GM21723 (cell line): ENCODE data around the gene CHTF8.
"Not testable (repeated sequence)": the region's sequence is repeated elsewhere in the genome, so short reads cannot be mapped to it uniquely, and the experiment has no call there.

Experiments used
- ATAC-seq: cut with Tn5 transposase; IDR thresholded peaks from one replicate; pipeline ENCODE4 v1.9.1; 2021; ENCODE audit warnings: mild to moderate bottlenecking, moderate library complexity; ENCODE audit not compliant: unreplicated experiment

The CHTF8 gene

DNA sequence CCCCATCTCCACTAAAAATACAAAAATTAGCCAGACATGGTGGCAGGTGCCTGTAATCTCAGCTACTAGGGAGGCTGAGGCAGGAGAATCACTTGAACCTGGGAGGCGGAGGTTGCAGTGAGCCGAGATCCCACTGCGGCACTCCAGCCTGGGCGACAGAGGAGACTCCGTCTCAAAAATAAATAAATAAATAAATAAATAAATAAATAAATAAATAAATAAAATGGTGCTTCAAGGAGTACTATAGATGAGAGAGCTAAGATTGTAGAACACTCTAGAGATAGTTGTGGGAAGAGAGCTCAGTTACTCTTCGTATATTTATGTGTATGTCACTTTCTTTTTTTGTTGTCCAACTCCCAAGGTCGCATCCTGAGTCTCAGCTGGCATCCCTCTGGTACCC lies 7.1 kb upstream of the CHTF8 start:
- not testable (repeated sequence) for ATAC-seq

DNA sequence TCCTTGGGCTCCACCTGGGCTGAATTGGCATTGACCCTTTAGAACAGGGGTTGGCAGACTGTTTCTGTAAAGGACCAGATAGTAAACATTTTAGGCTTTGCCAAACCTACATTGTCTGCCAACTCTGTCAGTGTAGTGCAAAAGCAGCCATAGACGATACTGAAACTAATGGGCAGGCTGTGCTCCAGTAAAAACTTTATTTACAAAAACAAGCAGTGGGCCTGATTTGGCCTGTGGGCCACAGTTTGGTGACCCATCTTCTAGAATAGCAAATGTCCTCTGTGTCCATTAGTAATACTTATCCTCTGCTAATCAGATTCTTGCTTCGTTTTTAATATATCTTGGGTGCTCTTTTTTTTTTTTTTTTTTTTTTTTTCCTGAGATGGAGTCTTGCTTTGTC lies 6.2 kb upstream of the CHTF8 start:
- ATAC-seq = no peak

DNA sequence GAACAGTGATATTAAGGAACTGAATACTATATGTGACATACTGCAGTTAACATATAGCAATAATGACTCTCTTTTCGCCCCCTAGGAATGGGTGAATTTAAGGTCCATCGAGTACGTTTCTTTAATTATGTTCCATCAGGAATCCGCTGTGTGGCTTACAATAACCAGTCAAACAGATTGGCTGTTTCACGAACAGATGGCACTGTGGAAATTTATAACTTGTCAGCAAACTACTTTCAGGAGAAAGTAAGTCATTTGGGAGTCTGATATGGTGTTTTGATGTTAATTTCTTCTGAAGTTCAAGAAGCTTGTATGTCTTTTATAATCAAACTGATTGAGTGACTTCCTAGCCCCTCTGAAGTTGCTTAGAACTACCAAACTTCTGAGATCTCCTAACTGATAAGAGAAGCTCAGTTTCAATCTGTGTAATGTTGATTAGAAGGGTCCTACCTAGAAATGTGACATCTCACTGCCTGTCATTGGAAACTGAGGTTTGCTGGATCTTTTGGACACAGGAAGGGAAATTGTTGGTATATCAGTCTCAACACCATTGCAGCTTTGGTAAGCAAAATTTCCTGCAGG lies 1.1 kb upstream of the CHTF8 start:
- no peak for ATAC-seq

DNA sequence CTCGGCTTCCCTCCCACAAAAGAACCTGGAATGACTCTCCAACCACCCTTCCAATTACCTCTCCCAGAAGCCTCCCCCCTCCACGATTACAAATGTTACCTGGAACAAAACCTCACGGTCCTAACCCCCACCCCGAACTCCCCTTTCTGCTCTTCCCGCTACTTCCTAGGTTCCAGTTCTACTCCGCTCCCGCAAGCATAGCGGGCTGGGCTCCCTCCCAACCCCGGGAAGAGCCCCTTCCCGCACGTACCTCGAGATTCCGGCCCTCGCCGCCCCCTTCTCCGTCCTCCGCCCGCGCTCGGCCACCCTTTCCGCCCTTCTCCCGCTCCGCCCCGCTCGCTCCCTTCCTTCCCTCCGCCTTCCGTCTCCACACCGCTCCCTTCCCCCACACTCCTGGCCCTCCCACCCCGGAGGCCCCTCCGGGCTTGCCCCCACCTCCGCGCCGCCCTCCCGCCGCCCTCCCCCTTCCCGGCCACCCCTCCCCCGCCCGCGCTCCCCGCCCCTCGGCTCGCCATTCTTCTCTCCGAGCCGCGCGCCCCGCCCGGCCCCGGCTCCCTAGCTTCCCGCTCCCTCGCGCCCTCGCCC lies 457 bp downstream of the CHTF8 start:
- peak; percentile 45 for ATAC-seq

DNA sequence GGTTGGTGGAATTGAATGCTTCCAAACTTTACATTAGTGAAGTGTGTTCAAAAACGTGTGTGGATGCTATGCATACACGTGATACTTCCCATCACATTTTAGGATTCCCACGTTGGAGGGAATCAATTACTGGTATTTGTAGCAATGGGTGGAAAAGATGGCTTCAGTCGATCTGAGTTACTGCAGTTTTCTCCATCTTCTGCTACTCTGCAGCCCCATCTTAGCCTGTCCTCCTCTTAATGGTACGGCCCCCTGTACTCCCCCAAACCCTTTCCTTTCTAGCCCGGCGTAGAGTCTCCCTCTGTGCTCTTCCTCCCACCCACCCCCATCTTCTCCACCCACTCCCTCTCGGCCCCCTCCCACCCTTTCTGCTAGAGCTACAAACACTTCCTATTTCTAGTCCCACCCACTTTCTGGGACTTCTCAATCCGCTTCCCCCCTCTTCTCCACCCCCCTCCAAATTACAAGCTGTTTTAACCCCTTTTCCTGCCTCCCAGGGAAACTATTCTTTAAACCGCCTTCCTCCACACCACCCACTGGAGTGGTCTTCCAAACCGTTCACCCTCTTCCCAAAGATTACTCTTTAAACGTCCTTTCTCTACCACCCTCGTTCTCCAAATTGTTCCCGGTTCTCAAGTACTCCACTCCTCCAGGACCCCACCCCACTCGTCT lies 1.1 kb downstream of the CHTF8 start:
- no peak for ATAC-seq

DNA sequence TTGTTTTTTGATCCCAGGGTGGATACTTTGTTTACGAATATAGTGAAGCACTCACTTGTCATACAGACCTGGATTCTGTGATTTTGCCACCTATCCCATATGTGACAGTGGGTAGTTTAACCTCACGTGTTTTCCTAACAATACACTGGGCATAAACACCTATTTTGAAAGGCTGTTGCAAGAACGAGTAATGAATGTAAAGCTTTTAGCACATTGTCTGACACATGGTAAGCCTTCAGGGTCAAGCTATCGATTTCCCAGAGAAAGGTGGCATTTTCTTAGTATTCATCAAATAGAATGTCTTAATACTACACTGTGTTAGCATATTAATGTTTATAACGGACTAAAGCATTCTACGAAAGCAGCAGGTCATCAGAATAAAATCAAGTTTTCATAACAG lies 1.9 kb downstream of the CHTF8 start:
- ATAC-seq = no peak

DNA sequence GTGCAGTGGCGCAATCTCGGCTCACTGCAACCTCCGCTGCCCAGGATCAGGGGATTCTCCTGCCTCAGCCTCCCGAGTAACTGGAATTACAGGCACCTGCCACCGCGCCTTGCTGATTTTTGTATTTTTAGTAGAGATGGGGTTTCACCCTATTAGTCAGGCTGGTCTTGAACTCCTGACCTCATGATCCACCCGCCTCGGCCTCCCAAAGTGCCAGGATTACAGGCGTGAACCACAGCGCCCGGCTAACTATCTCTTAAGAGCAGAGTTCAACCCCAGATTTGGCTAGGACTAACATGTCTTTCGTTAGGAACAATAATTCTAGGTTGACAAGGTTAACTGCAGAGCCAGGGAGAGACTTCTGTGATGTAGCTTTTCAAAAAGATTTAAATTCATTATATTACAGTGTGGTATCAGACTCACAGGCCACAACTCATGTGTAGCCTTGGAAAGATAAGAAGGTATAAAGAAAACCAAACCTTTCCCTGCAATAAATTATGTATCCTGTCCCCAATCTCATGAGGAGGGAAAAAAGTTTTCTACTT lies 4.3 kb downstream of the CHTF8 start:
- no peak for ATAC-seq

DNA sequence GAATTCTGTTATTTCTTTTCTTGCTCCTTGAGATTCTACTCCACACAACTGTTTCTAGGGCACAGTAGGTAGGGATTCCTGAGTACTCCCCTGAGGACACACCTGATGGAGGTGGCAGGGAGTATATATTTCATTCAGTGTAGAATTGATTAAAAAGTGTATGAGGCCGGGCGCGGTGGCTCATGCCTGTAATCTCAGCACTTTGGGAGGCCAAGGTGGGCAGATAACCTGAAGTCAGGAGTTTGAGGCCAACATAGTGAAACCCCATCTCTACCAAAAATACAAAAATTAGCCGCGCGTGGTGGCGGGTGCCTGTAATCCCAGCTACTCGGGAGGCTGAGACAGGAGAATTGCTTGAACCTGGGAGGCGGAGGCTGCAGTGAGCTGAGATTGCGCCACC lies 5.6 kb downstream of the CHTF8 start:
- ATAC-seq = not testable (repeated sequence)

DNA sequence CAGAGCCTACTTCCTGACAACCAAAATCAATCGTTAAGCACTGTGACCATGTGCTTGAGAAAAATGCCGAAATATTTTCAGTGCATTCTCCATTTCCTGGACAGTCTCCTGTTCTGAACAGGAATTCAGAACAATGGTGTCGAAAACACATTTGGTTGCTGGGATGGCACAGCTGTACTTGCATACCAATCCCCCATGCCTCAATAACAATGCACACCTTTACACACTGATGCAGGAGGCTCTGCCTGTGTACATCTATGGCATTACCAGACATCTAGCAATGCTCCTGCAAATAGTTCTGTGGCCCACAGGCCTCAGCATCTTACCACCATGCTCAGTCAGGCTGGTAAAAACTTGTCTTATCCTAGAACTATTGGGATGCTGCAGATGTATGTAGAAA lies 6.2 kb downstream of the CHTF8 start:
- no peak for ATAC-seq

DNA sequence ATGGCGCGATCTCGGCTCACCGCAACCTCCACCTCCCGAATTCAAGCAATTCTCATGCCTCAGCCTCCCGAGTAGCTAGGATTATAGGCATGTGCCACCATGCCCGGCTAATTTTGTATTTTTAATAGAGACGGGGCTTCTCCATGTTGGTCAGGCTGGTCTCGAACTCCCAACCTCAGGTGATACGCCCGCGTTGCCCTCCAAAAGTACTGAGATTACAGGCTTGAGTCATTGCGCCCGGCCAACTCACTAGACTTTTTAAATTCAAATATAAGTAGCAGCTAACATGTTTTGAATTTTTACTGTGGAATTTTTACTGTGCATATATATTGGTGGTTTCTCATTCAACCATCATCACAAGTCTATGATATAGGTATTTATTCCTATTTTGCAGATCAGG lies 7.4 kb downstream of the CHTF8 start:
- not testable (repeated sequence) for ATAC-seq

DNA sequence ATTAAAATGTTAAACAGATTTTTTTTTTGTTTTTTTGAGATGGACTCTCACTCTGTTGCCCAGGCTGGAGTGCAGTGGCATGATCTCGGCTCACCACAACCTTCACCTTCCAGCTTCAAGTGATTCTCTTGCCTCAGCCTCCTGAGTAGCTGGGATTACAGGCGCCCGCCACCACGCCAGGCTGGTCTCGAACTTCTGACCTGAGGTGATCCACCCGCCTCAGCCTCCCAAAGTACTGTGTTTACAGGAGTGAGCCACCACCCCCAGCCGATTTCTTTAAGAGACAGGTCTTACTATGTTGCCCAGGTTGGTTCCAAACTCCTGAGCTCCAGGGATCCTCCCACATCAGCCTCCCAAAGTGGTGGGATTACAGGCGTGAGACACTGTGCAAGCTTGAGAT lies 8.0 kb downstream of the CHTF8 start:
- ATAC-seq = not testable (repeated sequence)

DNA sequence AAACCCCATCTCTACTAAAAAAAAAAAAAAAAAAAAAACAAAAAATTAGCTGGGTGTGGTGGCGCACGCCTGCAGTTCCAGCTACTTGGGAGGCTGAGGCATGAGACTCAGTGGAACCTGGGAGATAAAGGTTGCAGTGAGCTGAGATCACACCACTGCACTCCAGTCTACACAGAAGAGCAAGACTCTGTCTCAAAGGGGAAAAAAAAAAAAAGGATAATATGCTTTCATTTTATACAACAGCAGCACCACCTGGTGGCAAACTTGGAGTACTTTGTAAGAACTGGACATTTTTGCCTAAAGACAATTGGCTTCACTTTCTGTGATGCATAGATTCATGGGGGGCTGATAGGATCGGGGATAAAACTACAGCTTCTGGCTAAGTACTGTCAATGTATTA lies 8.5 kb downstream of the CHTF8 start:
- no peak for ATAC-seq

DNA sequence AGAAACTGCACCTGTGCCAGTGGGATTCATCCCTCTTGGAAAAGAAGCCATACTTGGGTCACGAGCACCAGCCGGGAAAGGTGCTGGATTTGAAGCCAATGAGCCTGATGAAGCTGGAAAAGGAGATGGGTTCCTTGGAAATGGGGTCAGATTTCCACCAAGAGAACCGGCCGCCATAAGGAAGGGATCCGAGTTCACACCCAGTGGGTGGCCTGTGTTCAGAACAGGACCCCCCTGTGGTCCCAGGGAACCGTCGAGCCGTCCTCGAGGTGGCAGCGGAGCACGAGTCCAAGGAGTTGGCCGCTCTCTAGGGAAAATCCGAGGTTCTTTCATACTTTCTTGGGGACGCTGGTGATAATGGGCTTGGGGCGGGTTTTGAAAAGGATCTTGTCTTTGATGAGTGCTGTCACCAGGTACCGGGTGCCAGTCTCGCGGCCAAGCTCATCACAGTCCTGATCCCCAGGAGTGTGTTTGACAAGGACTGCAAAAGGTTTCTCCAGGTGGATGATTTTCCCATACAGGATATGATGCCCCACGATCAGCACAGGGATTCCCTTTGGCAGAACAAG lies 12.2 kb downstream of the CHTF8 start:
- no peak for ATAC-seq

DNA sequence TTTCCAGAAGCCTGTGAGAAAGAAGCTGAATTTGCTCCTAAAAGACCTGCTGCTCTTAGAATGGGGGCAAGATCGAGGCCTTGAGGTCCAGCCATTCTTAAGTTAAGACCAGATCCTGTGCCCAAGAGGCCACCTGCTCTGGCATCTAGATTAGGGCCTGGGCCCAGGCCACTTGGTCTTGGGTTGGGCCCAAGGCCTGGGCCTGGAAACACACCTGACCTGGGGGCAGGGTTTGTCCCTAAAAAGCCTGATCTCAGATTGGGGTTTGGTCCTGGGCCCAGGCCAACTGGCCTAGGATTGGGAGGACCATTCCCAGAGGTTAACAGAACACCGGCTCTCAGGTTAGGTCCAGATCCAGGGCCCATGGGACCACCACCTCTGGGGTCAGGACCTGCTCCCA lies 12.9 kb downstream of the CHTF8 start:
- ATAC-seq = no peak

DNA sequence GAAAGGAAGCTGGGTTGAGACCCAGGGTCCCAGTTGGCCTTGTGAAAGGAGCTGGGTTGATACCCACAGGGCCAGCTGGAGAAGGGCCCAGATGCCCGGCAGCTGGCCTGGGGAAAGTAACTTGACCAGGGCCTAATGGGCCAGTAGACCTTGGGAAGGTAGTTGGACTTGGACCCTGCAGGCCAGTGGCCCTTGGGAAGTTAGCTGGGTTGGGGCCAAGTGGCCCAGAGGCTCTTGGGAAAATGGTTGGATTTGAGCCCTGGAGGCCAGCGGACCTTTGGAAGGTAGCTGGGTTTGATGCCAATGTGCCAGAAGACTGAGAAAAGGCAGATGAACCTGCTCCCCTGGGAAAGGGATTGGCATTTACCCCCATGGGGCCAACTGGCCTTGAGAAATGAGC lies 13.4 kb downstream of the CHTF8 start:
- no peak for ATAC-seq

DNA sequence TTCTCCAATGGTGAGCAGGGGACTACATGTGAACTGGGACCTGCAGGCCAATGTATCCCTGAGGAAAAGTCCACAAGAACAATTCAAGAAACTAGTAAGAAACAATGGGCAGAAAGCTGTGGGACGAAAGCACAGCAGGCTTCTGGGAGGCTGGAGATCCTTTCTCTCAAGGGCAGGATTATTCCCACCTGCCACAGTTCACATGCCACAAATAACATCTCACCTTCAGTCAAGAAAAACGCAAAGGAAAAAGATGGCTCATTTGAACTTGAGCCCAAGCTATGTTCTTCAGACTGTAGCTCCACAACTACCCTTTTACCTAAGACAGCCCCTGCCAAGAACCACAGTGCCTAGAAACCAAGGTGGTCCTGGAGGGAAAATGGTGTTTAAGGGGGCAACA lies 13.9 kb downstream of the CHTF8 start:
- ATAC-seq = no peak

DNA sequence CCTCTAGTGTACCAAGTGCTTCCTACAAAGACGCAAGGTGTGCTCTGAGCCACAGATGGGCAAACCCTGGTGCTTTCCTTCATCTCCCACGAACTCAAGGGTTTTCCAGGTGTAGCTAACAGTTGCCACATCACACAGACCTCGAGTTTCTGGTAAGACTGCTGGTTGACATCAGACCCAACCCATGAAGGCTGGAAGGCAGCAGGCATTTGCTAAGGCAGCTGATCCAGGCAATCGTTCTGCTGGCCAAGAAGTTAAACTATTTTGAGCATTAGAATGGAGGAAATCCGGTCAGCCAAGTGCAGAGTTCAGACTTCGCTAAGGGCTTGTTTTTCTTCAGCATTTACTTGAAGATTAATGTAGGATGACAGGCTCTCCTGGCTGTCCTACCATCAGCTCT lies 15.5 kb downstream of the CHTF8 start:
- ATAC-seq = no peak

DNA sequence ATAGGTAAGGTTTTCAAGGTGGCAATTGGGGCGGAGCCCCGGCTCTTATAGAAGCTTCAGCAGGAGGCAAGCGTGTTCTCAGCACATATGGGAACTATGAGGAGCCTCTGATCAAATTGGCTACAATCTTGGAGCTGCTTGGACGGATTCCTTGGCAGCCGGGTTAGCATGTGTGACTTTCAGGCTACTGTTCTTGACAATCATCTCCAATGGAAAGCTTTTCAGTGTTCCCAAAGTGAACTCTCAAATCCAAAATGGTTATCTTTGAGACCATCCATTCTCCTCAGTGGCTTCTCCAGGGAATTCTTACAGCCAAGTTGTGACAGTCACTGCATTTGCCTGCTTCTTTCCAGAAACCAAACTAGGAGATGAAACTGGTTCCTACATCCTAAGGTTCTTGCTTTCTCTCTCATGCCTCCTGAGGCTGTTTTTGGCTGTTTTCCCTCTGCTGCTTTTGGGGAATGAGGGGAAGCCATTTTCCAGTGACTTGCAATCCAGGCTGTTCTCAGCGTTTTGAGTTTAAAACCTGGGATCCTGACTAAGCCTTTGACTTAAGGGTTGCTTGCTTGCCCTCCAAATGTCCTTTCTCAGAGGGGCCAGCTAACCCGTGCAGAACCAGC lies 16.0 kb downstream of the CHTF8 start:
- no peak for ATAC-seq

DNA sequence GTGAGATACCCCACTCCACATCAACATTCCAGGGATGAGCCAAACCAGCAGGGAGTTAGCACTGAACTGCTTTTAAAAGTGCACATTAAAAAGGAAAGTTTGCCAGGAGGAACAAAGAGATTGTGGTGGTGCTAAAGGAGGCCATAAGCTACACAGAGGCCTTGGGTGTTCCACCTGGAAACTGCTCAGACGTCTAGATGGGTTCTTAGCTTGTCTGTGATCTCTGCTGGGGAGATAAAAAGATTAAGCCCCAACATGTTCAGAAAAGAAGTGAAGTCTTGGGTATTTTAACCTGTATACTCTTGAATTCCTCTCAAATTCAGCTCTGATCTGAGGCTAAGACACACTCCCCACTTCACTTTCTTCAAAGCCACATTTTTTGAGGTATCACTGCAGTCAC lies 16.6 kb downstream of the CHTF8 start:
- no peak for ATAC-seq

DNA sequence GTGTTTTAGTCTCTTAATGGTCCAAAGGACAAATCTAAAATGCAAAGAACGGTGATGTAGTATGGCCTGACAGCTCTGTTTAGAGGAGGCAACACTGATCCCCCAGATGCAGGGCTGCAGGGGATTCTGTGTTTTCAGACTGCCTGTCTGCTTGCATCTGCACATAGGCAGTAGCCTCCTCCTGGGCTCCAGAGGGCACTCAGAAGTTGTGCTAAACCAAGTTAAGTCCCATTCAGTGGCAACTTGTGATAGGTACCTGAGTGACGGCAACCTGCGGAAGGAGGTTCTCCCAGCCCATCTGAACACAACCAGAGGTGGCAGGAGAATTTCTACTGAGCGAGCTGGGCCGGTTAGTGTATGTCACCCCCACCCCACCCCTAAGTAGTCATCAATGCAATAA lies 17.0 kb downstream of the CHTF8 start:
- ATAC-seq = no peak

DNA sequence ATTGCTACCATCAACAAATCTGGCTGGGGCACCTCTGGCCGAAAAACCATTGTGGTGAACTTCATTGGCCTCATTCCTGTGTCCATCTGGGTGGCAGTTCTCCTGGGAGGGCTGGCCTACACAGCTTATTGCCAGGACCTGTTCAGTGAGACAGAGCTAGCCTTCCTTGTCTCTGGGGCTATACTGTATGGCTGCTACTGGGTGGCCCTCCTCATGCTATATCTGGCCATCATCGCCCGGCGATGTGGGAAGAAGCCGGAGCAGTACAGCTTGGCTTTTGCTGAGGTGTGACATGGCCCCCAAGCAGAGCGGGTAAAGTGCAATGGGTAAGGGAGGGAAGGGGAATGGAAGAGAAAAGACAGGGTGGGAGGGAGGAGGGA lies 17.4 kb downstream of the CHTF8 start:
- ATAC-seq = no peak
